ENCODE measurements around the gene SLC22A23.

Gene SLC22A23

DNA sequence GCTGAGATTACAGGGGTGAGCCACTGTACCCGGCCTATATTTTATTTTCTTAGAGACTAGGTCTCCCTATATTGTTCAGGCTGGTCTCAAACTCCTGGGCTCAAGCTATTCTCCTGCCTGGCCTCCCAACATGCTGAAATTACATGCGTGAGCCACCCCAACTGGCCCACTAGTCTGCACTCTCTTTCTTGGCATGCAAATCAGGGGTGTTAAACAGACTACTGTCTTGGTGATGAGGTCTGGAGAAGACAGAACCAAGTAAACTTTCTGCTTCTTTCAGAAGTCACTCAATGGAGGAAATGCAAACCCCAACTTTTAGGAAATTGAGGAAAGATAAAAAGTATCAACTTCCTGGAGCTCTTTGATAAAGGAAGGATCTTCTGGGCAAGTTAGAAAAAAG lies 221.4 kb downstream of the SLC22A23 start:
- no peak for DNase-seq

DNA sequence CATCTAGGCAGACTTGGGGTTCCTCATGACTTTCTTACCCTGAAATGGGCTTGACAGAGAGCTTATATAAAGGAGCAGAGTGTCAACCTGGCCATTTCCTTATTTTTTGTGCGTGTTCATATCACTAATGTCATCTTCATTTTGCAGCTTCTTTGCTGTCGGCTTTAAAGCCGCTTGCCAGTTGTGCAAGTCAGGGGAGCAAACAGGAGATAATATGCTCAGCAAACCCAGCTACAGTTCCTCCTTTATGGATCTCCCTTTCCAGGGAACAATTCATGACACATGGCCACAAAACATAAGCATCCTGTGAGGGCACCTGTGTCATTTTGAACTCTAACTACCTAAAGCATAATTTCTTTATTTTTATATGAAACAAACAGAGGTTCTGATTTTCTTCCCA lies 222.9 kb downstream of the SLC22A23 start:
- DNase-seq, result no peak

DNA sequence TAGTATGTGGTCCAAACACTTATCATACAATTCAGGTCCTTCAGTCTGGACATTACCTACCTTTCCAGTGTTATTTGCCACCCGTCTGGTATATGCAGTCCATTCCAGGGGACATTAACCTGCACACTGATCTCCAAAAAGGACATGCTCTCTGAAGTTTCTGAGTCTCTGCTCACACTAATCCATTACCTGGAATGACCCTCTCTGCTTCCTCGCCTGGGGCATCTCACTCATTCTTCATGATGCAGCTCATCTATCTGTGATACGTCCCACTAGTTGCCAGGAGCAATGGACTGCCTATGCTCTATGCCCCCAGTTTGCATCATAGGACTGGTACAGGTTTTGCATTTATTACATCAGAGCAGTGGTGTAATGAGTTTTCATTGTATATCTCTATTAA lies 223.5 kb downstream of the SLC22A23 start:
- no peak for DNase-seq

DNA sequence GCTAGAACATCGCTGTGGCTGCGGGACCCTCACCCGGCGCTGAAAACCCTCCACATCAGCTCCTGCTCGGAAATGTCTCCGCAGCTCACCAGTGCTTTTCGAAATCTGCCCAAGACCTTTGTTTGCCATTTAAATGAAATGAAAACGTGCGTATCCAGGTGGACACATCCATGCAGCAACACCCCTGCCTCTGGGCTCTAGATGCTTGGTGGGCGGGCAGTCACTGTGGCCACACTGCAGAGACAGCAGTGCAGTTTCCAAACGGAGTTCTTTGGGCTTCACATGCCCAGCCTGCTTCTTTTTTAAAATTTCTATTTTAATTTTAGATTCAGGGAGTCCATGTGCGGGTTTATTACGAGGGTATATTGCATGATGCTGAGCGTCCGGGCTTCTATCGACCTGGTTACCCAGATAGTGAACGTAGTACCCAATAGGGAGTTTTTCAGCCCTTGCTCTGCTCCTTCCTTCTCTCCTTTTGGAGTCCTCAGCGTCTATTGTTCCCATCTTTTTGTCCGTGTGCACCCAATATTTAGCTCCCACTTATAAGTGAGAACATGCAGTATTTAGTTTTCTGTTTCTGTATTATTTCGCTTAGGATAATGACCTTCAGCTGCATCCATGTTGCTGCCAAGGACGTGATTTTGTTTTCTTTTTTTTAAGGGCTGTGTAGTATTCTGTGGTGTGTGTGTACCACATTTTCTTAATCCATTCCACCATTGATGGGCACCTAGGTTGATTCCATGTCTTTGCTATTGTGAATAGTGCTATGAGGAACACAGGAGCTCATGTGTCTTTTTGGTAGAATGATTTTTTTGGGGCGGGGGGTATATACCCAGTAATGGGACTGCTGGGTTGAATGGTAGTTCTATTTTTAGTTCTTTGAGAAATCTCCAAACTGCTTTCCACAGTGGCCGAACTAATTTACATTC lies 224.6 kb downstream of the SLC22A23 start:
- DNase-seq, result peak; percentile 58

DNA sequence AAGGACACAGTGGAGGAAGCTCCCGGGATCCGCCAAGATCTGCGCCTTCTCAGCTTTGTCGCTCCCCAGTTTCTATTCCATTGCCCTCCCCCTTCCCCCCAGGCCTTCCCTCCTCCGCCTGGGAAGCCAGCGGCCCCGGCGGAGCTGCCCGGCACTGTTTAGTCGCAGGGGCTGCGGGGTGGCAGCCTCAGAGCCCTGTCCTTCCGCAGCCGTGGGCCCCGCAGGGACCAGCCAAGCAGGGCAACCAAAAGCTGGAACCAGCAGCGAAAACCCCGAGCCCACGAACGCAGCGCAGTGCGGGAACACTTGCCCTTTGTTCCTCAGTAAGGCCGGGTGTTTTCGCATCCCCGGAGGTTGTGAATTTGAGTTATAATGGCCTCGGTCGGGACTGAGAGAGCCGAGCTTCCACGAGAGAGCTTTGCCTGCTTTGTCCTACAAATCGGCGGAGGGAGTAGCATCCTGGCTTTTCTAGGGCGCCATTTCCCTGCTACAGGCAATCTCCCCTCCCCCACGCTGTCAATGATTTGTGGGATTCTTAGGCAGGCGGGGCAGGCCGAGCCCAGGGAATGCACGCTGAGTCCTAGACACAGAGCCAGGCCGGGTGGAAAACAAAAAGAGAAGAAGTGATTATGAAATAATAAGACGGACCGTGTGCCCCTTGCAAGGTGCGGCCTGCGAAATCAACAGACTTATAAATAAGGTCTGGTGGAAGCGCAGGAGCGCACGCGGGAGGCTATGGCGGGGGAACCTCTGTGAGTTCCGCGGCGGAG lies 225.4 kb downstream of the SLC22A23 start:
- DNase-seq, result peak; percentile 85

DNA sequence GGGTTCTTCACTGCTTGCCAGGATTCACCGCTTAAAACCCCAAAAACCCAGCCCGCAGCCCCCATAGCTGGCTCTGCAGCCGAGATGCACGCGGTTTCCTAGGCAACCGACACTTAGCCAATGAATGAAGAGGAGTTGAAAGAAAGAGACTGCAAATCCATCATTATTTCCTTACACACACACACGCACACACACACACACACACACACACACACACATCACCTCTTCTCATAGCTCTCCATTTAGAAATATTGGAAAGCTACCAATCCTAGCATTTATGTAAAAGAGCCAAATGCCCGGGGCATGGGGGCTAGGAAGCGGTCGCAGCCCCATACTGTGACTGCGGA lies 226.0 kb downstream of the SLC22A23 start:
- DNase-seq, result peak; percentile 75

DNA sequence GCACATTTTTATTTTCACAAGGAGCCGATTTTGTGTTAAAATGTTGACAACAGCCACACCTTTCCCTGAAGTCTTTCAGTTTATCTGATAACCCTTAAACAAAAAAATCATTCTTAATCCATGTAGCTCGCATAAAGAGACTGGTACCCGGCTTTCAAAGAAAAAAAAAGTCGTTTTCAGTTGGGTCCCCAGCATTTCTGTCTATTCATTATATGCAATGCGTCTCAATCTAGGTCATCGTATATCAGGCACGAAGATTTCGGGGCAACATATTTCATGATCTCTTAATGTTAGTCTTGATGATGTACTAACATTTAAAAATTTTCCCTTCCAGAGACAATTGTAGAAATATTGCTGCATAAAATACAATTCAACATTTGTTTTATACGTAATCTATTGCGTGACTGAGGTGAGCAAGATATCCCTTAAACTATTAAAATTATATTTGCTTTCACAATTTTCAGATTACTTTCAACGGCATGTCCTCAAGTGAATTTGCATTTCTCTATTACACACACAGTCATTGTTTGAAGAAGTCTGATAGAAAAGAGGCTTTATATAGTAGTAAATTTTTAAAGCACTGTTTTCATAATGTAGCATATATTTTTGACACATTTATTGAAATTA lies 226.5 kb downstream of the SLC22A23 start:
- no peak for DNase-seq

DNA sequence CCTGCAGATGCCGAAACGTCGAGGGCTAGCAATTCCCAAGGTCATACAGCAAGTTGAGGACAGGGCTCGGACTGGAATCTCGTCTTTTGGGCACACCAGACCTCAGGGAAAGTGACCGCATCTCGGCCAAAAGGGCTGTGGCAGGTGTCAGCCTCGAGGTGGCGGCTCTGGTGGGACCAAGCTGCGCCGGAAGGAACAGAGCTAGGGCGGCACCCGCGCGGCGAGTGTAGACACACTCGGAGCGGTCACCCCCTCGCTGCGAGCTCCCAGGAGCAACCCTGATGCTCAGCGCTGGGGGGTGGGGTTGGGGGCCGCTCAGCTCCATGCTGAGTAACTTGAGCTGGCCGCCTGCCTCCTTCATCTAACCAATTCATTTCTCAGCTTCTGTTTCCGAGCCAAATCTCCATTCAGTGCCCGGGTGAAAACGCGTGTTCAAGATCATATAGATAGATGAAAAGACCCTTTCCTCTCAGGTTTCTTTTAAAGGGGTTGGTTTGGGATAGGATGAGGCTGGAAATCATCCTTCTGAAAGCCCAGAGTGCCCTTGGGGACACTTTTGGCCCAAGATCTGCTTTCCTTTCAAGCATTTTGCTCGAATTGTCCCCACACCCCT lies 227.2 kb downstream of the SLC22A23 start:
- DNase-seq, result peak; percentile 35

DNA sequence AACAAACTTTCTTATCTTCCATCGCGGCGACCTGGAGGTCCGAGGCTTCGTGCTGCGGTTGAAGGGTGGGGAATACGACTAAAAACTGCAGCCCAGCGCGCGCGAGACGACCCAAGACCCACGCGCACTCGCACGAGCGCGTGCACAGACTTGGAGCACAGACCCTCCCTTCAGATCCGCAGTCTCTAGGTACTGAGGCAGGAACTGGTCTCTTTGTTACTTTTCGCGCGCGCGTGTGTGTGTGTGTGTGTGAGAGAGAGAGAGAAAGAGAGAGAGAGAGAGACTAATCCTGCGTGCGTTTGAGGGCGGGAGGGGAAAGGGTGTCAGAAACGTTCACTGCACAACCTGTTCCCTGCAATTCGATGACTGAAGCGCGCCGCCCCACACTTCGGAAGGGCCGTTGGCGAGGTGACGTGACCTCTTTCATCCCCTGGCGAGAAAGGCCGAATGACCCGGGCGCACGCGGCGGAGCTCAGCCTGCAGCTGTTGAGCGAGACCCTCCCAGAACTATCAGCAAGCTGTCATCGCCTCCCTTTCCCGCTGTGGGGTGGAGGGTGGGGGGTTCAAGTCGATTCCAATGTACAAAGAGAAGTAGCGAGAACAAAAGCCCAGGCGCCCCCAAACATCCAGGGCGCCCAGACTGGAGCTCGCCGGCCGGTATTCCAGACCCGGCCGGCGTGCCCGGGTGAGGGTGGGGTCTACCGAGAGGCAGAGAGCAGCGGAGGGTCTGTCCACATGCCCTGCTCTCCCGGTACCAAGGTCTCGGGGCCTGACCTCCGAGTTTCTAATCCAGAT lies 227.9 kb downstream of the SLC22A23 start:
- DNase-seq, result peak; percentile 70

DNA sequence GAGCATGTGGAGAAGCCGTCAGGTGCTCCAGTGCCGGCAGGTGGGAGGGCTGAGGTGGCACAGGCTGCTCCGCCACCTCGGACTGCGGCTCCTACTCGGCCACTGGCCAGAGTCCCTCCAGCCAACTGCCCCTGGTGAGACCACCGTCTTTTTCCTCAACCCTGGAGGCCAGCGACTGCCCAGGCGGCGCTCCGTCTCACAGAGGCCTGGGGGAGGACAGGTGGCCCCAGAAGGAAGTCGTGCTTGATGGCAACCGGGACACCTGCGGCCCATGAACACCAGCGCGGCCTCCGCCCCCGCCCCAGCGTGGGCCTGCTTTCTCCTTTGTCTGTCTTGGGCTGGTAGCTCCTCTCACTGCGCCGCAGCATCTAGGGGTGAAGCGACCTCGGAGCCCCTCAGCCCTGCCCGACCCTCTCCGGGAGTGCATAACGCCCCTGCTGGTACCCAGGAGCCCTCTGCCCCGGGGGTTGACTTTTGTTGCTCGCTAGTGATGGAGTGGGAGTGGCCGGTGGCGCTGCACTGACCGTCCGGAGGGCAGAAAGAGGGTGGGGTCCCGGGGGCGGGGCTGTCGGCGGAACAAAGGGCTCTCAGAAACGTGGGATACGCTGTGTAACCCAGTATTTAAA lies 228.7 kb downstream of the SLC22A23 start:
- peak; percentile 84 for DNase-seq

DNA sequence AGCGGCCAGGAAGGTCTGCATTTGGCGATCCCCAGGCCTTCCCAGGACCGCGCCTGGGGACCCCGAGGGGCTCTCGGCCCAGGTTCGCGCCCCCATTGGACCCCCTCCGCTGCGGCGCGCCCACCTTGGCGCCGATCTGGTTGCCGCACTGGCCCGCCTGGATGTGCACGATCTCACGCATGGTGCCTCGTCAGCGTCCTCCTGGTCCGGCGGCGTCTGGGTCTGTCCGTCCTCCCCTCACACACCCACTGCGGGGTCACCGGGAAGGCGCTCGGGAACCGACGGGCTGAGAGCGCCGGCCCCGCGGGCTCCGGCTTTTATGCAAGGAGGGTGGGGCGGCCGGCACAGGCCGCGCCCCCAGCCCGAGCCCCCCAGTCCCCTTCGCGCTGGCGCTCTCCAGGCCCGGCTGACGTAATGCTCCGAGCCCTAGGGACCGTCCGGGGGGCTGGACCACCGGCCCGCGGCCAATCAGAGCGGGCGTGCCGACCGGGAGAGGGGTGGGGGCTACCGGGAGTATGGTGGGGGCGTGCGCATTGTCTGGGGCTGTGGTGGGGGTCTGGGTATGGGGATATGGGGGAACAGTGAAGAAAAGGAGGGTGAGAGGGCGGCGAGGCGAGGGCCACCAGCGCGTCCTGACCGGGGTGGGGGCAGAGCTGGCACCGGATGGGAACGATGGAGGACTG lies 229.3 kb downstream of the SLC22A23 start, which contains the start of gene TUBB2B:
TUBB2B (minus strand) TSS at position 291 of the 683 bp plus-strand sequence; CDS start at position 181, 110 bp downstream.
- DNase-seq, result peak; percentile 77

DNA sequence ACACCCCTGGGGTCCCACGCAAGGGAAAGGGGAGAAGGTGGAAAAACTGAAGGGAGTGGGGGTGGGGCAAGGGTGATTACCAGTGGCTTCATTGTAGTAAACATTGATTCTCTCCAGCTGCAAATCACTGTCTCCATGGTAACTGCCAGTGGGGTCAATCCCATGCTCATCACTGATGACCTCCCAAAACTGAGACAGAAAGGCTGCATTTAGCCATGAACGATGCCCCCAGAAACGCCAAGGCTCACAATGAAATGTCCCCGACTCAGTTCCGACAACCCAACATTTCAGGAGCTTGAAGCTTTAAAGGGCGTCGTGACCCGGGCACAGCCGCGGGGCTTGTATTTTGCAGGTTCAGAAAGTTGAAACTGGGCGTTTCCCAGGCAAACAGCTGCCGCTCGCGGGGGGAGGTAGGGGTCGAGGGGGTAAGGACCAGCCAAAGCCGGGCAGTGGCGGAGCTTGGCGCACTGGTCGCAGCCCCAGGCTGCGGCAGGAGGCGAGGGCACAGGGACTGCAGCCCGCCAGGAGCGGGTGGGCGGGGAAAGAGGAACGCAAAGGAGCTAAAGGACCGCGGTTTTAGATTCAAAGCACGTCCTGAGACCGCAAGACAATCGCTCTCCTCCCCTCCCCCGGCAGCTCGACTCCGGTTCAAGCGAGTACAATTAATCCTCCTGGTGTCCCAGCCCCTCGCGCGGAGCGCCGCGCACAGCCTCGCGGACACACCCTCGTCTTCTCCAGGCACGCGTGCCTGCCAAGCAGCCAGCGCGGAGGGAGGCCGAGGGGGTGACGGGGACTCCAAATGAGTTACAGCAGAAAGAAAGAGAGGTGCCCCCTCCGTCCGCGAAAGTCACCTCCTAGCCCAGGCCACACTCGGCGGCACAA lies 230.1 kb downstream of the SLC22A23 start:
- DNase-seq, result peak; percentile 15

DNA sequence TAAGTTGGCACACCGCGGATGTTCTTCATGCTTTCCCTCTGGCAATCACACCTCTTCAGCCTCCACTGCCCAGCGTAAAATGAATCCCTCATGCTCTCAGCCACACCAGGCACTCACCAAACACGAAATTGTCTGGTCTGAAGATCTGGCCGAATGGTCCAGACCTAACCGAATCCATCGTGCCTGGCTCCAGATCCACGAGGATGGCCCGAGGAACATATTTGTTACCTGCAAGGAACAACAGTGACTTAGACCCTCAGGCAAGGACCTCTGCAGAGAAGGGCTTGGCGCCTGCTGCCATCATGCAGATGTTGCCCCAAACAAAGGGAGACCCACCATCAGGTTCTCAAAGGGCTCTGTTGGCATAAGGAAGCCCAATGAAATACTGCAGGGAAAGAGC lies 230.8 kb downstream of the SLC22A23 start:
- DNase-seq, result no peak

DNA sequence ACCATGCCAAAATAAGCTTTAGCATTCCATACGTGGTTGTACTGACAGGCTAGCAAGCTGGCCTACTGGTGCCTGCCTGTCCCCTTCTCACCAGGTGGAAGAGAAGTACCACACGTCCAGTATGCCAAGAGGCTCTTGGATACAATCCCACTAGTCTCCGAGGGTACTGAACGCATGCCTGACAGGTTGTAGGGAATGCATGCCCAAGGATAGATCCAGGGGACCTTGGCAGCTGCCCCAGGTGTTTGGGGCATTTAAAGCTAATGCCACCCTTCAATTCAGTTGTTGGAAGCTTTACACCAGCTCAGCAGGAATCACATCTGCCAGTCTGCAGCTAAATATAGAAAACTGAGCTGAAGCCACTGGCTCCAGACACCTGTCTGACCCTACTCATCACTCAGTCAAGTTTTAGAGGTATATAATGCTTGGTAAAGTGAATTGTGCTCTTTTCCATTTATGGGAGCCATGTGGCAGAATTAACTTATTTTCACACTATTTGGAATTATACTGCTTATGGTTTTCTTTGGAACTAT lies 234.3 kb downstream of the SLC22A23 start:
- DNase-seq, result peak; percentile 4

DNA sequence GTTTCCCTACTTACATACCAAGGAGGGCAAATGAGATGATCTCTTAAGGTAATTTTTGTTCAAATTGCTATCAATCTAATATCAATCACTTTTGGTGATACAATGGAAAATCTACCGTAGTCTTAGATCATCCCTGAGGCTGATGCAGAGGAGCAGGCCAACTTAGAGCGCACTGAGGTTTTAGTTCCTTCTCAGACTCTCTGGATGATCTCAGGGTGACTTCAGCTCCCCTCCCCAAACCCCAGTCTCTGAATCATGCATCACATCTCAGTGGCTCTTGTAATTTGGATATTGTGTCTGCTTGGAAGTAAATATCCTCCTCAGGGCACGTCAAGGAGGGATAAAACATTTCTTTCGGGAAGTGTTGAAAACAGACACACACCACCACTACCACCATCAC lies 235.3 kb downstream of the SLC22A23 start:
- DNase-seq, result no peak

DNA sequence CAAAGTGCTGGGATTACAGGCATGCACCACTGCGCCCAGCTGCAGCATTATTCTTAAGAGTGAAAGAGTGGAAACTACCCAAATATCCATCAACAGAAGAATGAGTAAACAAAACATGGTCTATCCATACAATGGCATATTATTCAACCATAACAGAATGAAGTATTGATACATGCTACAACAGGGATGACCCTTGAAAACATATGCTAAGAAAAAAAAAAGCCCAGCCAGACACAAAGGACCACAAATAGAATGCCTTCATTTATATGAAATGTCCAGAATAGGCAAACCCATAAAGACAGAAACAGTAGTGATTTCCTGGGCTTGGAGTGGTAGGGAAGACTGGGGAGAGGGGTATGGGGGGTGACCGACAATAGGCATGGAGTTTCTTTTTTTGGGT lies 236.5 kb downstream of the SLC22A23 start:
- no peak for DNase-seq

All from NCI-H1694 treated with DMSO at 0.1 percent for 48 hours (cell line).